ENCODE data around the gene CNEP1R1. TPM values are rescaled to one million over a fixed set of nuclear protein-coding genes. Genes with fewer than 3 reads are reported as not detected.

CNEP1R1 gene
- total and polyA plus RNA-seq, 10 of the 15 experiments (the other 5 are each of a cell fraction or from before 2014, with no cell fraction given): 11.5 to 29.2 (median 15.6) TPM

GRCh38 chr16:50025537-50025931 is 509 bp downstream of the CNEP1R1 start:
- peaks cover 0 to 9% of the 10 kb centered on the region in 2 experiments; a peak in 1 of 4 replicates for H3K36me3 ChIP-seq (ENCODE audit: control insufficient read depth in 2 of 2, insufficient read depth in 2 of 2, low read length in 1 of 2)
- H3K4me3 ChIP-seq: peak overlapping the region; percentile 76
- TF ChIP-seq NR2C1 (IDR thresholded peaks at IDR 0.05) (no peak), SIN3A (IDR thresholded peaks at IDR 0.05; ENCODE audit: low read depth, low read length) (peak; percentile 3), NR2F1 (conservative IDR thresholded peaks at IDR 0.05) (no peak), SREBF1 (IDR thresholded peaks at IDR 0.05; ENCODE audit: low read length) (no peak), RBBP5 (conservative IDR thresholded peaks at IDR 0.05) (no peak), EGR1 (IDR thresholded peaks at IDR 0.05; ENCODE audit: borderline replicate concordance in 1 of 2, low read depth in 2 of 2, low read length in 2 of 2) (0 out of 3 replicates have a peak, but pooled peaks of 1 of the 2 experiments have one; percentile 2), YY1 (IDR thresholded peaks at IDR 0.05; ENCODE audit: low read depth, low read length) (no peak), RAD21 (IDR thresholded peaks at IDR 0.05; ENCODE audit: insufficient read depth, low read depth, low read length) (no peak), NRF1 (conservative IDR thresholded peaks at IDR 0.05; ENCODE audit: low read depth, low read length) (no peak), CHD2 (IDR thresholded peaks at IDR 0.05; ENCODE audit: borderline replicate concordance, low read depth, low read length) (no peak), SP1 (IDR thresholded peaks at IDR 0.05; ENCODE audit: low read depth, low read length) (no peak), BCL11A (IDR thresholded peaks at IDR 0.05; ENCODE audit: low read depth, low read length) (no peak), MXI1 (IDR thresholded peaks at IDR 0.05; ENCODE audit: low read depth, low read length) (0 out of 2 replicates have a peak, but pooled peaks have one; percentile 37), ZBTB4 (CRISPR knock-in tag; IDR thresholded peaks at IDR 0.05) (no peak), ASH2L (IDR thresholded peaks at IDR 0.05; ENCODE audit: borderline replicate concordance, low read depth) (no peak), JUNB (IDR thresholded peaks at IDR 0.05) (no peak)
- TF ChIP-seq, protein P1, sequence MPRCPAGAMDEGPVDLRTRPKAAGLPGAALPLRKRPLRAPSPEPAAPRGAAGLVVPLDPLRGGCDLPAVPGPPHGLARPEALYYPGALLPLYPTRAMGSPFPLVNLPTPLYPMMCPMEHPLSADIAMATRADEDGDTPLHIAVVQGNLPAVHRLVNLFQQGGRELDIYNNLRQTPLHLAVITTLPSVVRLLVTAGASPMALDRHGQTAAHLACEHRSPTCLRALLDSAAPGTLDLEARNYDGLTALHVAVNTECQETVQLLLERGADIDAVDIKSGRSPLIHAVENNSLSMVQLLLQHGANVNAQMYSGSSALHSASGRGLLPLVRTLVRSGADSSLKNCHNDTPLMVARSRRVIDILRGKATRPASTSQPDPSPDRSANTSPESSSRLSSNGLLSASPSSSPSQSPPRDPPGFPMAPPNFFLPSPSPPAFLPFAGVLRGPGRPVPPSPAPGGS (IDR thresholded peaks at IDR 0.05; ENCODE audit: borderline replicate concordance, insufficient read depth, low read depth, low read length, poor library complexity, severe bottlenecking): no peak
- TF ChIP-seq, protein P2, sequence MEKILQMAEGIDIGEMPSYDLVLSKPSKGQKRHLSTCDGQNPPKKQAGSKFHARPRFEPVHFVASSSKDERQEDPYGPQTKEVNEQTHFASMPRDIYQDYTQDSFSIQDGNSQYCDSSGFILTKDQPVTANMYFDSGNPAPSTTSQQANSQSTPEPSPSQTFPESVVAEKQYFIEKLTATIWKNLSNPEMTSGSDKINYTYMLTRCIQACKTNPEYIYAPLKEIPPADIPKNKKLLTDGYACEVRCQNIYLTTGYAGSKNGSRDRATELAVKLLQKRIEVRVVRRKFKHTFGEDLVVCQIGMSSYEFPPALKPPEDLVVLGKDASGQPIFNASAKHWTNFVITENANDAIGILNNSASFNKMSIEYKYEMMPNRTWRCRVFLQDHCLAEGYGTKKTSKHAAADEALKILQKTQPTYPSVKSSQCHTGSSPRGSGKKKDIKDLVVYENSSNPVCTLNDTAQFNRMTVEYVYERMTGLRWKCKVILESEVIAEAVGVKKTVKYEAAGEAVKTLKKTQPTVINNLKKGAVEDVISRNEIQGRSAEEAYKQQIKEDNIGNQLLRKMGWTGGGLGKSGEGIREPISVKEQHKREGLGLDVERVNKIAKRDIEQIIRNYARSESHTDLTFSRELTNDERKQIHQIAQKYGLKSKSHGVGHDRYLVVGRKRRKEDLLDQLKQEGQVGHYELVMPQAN (conservative IDR thresholded peaks at IDR 0.05): no peak
- no peaks in the 10 kb centered on the region for H4K20me1 ChIP-seq (ENCODE audit: control insufficient read depth, insufficient read depth)
- H3K4me1 ChIP-seq (ENCODE audit: control insufficient read depth, insufficient read depth, low read length): 0 out of 2 replicates have a peak, but pooled peaks cover 3% of the 10 kb centered on the region
- peak overlapping the region; percentile 35 for H2AFZ ChIP-seq (ENCODE audit: control insufficient read depth, low read depth, low read length)
- no peaks in the 10 kb centered on the region for H3K27me3 ChIP-seq (replicated peaks in 1 of 2; ENCODE audit: control insufficient read depth in 2 of 2, insufficient read depth in 2 of 2, low read length in 1 of 2)
- ChIA-PET RAD21 (ENCODE audit: unreplicated experiment) (interaction anchor here (0.7 to 7.9 kb wide), 47 partner anchors 9 to 781 kb away, joined by 3 to 191 read pairs (median 5); partner anchors contain the start of genes CYLD and HEATR3), CTCF (interaction anchor here (0.5 to 8.0 kb wide), 71 partner anchors 9 to 783 kb away, joined by 3 to 216 read pairs (median 5); partner anchors contain the start of genes CYLD and HEATR3), SMC1A (ENCODE audit: uncharacterized antibody, unreplicated experiment) (interaction anchor here (0.6 to 7.0 kb wide), 38 partner anchors 10 to 781 kb away, joined by 3 to 137 read pairs (median 4); partner anchors contain the start of genes HEATR3 and TENT4B), POLR2A (interaction anchor here (0.5 to 3.4 kb wide), 7 partner anchors 13 to 331 kb away, joined by 3 to 10 read pairs (median 4); partner anchors contain the start of gene HEATR3)
- peak overlapping the region; percentile 64 for H3K27ac ChIP-seq (ENCODE audit: control insufficient read depth, insufficient read depth)
- H3K9ac ChIP-seq (ENCODE audit: control insufficient read depth, insufficient read depth, low read length): peak overlapping the region; percentile 84
- 1% methylated on average over 17 of the region's 17 CpGs for WGBS (ENCODE audit: insufficient coverage, insufficient replicate concordance, low lambda C conversion rate, missing lambda C conversion rate)
- peaks cover 16% of the 10 kb centered on the region for H3K79me2 ChIP-seq (ENCODE audit: control insufficient read depth, insufficient read depth, low read length)
- no TSS peak for BruUV-seq (replicated peaks)
- H3K4me2 ChIP-seq (ENCODE audit: control insufficient read depth, insufficient read depth): peak overlapping the region; percentile 81
- ATAC-seq: peak; percentile 41
- no peaks in the 10 kb centered on the region for H3K9me3 ChIP-seq (replicated peaks; ENCODE audit: control insufficient read depth, insufficient read depth, low read length)
- in situ Hi-C loops (cut with MboI) (no loop called here), intact Hi-C loops (cut with micrococcal nuclease; ENCODE audit: unreplicated experiment) (loop anchor here (1.0 to 10.0 kb wide), 4 partner anchors 67 to 339 kb away; partner anchors contain the start of gene BRD7)
- no peak for DNase-seq (ENCODE audit: low read depth, low spot score)
- FAIRE-seq: no peak
